Activated CD4-positive, alpha-beta T cell treated with anti-CD3 and anti-CD28 coated beads, Interleukin-2, Interleukin-6, amounts not matched to agents 100 ng/mL and 50 ng/mL, durations not matched to agents 16 hours and 8 hours (primary cell): ENCODE data around the gene CDH4.
"Not testable (repeated sequence)": the region's sequence is repeated elsewhere in the genome, so short reads cannot be mapped to it uniquely, and the experiment has no call there.

Source experiments
- DNase-seq: peaks from one replicate; pipeline ENCODE4 v3.0.0-alpha.2; 2020

The CDH4 gene

GRCh38 chr20:61964675-61965605 is 712.9 kb downstream of the CDH4 start:
- DNase-seq = no peak

- DNase-seq = no peak
These were observed 713.8 kb downstream of the CDH4 start for GRCh38 chr20:61965606-61966491.

GRCh38 chr20:61966492-61967244 is 714.6 kb downstream of the CDH4 start:
- DNase-seq = no peak

GRCh38 chr20:61967300-61967699 is 715.2 kb downstream of the CDH4 start:
- no peak for DNase-seq

- DNase-seq = no peak
These were observed 716.2 kb downstream of the CDH4 start for GRCh38 chr20:61968036-61968810.

GRCh38 chr20:61968932-61969331 is 716.9 kb downstream of the CDH4 start:
- no peak for DNase-seq

- DNase-seq = no peak
These were observed 717.7 kb downstream of the CDH4 start for GRCh38 chr20:61969806-61970205.

GRCh38 chr20:61970357-61970756 is 718.3 kb downstream of the CDH4 start:
- no peak for DNase-seq

GRCh38 chr20:61971595-61971994 is 719.5 kb downstream of the CDH4 start:
- DNase-seq = not testable (repeated sequence)

- no peak for DNase-seq
These were observed 720.8 kb downstream of the CDH4 start for GRCh38 chr20:61972636-61973508.

- DNase-seq = no peak
These were observed 721.7 kb downstream of the CDH4 start for GRCh38 chr20:61973515-61974356.

- no peak for DNase-seq
These were observed 722.2 kb downstream of the CDH4 start for GRCh38 chr20:61974357-61974665.

- no peak for DNase-seq
These were observed 723.5 kb downstream of the CDH4 start for GRCh38 chr20:61975407-61976129.

- no peak for DNase-seq
These were observed 724.2 kb downstream of the CDH4 start for GRCh38 chr20:61976263-61976643.

- DNase-seq = no peak
These were observed 724.8 kb downstream of the CDH4 start for GRCh38 chr20:61976644-61977418.

- DNase-seq = no peak
These were observed 725.3 kb downstream of the CDH4 start for GRCh38 chr20:61977419-61977786.

- no peak for DNase-seq
These were observed 726.4 kb downstream of the CDH4 start for GRCh38 chr20:61978491-61978890.

GRCh38 chr20:61979090-61979489 is 727.0 kb downstream of the CDH4 start:
- DNase-seq = no peak
